ENCODE results near the gene FAM174B.

FAM174B gene

DNA sequence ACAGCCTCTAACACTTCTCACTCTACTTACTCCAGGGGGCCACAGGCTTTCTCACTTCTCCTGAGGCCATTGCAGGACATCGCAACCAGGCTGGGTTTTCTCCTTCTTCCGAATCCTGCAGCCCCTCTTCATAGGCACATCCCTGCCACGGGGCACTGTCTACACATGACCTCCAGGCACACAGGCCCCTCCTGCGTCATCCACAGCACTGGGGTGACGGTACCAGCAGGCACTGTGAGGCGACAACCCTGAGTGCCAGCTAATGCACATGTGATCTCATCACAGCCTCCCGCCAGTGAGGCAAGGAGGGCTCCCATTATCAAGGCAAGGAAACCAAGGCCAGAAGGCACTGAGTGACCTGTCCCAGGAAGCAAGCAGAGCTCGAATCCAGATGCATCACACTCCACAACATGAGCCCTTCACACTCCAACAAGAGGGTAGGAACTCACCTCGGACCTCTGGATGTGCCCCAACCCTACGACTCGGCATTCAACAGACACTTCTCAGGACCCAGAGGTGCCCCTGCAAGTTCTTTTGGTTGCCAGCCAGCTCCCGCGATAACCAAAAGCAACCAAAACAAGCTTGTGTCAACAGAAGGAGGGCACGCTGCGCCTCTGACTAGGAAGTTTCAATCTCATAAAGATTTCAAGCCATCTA is 16.7 kb downstream of the FAM174B start:
- no peak for DNase-seq (ENCODE audit: low read depth)

DNA sequence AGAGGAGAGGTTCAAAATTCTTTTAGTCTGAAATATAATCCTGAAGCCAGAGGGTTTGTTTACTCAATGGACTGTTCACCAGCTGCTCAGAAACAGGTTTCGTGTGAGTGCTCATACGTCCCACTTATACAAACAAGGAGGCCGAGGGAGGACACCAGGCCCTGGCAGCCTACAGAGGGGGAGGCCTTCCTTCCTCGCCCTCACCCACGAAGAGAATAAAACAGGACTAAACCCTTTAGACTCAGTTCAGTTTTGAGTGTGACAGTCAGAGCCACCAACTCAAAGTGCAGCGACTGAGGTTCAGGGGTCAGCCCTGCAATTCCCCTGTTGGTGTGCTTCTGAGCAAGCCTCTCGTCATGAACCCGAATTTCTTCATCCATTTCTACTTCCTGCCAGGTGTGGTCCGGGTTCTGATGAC is 17.3 kb downstream of the FAM174B start:
- DNase-seq (ENCODE audit: low read depth): no peak

DNA sequence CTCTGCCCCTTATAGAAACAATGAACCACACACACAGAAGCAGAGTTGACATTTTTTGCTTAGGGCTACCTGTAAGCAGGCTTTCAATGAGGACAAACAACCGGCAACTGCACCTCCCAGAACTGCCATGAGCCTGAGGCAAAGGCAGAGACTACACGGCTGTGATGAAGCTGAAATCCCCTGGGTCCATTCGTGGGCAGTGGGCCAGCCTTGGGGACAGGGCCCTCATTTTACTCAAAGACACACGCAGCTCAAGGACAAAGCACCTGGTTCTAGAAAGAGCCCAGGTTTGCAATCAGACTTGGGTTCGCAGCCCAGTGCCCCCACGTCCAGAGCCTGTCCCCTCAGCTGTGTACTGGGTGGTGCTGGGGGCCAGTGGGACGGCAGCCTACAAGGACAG is 17.9 kb downstream of the FAM174B start:
- DNase-seq (ENCODE audit: low read depth): no peak

DNA sequence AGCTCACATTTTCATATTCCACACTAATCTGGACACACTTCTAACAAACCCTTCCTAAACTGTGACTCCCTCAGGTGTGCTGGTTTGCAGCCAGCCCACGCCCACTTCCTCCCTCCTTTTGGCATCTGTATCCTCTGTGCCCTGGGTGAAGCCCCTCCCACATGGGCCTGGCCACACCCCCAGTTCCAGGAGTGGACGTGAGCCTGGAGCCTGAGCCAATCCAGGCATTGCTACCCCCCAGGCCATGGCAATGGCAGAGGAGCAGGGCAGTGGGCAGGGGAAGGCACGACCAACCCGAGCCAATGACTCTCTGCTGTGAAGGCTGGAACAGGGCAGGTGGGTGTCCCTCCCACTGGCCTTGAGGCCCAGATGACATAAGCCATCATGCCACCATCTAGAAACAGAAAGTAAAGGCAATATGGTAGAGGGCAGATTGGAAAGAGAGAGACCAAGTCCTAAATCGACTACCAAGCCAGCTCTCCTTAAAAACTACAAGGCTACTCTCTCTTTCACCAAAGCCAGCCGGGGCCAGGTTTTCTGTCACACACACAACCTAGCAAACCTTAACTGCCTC is 18.6 kb downstream of the FAM174B start:
- no peak for DNase-seq (ENCODE audit: low read depth)

DNA sequence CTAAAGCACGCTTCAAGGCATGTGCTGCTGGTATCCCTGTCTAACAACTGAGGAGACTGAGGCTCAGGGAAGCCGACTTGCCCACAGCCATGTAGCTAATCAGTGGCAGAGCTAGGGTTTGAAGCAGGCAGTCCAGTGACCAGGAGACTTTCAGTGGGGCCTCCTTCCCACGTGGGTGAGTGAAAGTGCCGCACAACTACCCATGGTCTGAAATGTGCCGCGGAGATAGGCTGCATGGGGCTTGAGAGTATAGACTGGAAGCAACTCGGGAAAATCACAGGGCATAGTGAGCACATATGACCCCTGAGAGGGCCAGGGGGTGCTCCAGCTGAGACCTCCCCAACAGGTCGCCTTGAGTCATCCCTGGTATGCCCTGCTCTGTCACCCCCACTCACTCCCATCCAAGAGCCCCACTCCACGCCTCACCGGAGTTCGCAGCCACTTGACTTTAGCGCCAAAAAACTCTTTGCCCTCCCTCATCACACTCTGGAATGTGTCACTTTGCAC is 19.1 kb downstream of the FAM174B start:
- DNase-seq (ENCODE audit: low read depth): no peak

DNA sequence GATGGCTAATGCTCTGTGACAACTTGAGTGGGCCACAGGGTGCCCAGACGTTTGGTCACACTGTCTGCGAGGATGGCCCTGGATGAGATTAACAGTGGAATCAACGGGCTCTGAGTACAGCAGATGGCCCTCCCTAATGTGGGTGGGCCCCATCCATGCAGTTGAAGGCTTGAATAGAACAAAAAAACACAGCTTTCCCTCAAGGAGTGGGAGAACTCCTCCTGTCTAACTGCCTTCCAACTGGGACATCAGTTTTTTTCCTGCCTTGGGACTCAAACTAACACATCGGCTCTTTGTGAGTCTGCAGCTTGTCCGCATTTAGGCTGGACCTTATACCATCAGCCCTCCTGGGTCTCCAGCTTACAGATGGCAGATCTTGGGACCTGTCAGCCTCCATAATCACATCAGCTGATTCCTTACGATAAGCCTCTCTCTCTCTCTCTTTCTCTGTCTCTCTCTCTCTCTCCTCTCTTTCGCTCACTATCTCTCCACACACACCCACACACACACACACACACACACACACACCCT is 20.8 kb downstream of the FAM174B start:
- DNase-seq (ENCODE audit: low read depth): no peak

DNA sequence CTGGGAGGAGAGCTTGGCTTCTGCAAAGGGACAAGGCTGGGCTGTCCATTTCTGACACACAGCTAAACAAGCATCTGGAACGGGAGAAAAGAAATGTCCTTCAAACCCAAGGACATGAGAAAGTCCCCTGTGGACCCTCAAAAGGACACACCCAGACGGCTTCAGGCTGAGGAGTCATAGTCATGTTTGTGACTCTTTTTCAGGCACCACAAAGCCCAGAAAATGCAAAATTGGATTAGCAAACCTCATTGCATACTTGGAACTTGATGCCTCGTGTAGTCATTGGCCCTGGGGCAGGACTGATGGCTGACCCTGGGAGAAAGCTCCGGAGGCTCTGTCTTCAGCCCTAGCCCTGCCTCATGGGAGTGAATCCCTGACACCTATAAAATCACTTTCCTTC is 21.5 kb downstream of the FAM174B start:
- DNase-seq (ENCODE audit: low read depth): no peak

DNA sequence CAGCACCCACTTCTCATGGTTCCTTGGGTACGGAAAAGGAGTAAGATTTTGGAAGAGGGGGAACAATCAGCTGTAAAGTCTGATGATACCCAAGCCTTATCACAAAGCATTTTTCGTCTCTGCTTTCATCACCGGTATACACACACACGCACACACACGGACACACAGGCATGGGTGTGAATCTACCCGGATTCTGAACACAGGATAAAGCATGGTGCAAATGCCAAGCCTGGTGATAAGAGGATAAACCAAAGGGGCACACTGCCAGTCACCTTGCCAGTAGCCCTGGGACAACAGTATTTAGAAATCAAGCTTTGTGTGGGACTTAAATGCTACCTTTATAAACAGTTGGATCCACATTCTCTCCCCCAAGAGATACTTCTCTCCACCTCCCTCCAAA is 22.2 kb downstream of the FAM174B start:
- no peak for DNase-seq (ENCODE audit: low read depth)

DNA sequence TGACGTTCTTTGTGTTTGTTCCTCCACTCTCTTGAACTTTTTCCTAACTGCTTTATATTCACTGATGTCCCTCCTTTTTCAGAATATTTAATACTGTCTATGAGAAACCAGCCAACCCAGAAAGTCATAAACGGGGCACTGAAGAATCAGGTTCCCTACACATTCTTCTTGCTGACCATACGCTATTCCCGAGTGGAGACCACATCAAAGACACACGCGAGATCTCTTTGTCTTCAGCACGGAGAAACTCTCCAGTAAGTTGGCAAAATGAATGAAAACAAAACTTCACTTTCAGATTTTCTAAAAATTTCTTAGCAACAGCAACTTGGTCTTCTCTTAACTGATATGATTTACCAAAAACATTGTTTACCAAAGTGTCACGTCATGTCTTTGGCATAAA is 22.6 kb downstream of the FAM174B start:
- no peak for DNase-seq (ENCODE audit: low read depth)

DNA sequence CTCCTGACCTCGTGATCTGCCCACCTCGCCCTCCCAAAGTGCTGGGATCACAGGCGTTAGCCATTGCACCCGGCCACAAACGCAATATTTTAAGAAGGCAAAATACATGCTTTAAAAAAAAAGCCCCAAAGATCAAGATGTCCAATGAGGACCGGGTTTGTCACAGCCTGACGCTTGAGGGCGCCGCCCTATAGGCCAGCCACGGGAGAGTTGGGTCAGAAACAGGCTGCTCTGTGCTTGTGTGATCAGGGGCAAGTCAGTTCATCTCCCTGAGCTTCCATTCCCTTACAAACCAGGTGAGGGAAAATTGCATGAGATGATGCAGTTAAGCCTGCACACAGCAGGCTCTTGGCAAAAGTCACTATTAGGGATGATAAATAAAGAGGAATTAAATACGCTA is 23.9 kb downstream of the FAM174B start:
- no peak for DNase-seq (ENCODE audit: low read depth)

DNA sequence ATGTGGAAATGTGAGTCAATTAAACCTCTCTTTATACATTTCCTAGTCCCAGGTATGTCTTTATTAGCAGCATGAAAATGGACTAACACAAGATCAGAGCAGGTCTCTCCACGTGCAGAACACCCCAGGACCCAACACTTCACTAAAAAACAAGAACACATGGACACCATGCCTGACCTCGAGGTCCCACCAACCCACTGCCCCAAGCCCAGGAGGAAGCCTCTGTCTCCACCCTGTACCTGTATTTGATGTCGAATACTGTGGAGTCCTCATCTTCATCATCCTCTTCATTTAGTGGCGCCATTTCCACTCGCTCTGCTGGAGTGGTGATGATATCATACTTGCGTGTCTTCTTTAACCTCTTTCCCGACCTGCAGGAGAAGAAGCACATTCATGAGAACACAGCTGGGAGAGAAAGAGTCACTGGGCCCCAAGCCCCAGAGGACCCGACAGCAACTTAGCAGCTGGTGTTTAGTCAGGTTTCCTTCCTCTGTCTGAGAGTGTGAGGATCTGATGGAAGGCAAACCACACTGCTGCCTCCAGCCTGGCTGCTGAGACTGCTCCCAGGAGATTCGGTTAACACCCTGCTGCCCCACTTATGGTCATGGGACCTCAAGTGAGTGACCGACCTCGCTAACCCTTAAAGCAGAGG is 25.5 kb downstream of the FAM174B start:
- no peak for DNase-seq (ENCODE audit: low read depth)

DNA sequence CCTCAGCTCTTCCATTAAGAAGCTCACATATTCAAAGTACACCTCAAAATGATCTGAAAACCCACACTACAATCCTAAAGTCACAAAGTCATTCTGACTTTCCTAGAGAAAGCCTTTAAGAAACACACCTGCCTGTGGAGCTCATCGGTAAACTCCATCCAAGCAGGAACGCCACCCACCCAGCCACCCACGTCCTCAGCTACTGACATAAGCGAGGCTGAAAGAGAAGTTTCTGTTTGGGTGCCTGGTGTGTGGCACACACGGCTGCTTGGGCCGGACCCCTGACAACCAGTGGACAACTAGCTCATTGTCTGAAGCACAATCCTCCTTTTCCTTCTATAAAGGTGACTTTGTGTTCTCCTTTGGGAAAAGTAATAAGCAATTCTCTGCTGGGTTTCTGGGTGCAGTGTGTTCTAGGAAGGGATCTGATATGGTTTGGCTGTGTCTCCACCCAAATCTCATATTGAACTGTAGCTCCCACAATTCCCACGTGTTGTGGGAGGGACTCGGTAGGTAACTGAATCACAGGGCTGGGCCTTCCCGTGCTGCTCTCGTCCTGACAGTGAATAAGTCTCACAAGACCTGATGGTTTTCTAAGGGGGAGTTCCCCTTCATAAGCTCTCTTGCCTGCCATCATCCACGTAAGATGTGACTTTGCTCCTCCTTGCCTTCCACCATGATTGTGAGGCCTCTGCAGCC is 26.1 kb downstream of the FAM174B start:
- no peak for DNase-seq (ENCODE audit: low read depth)

DNA sequence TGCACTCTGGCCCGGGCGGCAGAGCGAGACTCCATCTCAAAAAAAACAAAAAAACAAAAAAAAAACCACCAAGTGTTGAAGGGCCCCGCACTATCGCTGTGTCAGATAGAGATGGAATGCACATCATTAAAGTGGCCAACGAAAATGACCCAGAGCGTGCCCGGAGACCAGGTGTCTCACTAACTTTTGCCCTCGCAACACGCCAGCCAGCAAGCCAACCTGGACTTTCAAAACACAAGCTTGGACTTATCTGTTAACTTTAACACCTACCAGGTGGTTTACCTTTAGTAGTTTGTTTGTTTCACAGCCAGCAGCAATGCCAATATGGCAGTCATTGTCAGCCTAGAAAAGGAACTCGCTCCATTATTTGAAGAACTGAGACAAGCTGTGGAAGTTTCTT is 28.6 kb downstream of the FAM174B start:
- DNase-seq (ENCODE audit: low read depth): no peak

DNA sequence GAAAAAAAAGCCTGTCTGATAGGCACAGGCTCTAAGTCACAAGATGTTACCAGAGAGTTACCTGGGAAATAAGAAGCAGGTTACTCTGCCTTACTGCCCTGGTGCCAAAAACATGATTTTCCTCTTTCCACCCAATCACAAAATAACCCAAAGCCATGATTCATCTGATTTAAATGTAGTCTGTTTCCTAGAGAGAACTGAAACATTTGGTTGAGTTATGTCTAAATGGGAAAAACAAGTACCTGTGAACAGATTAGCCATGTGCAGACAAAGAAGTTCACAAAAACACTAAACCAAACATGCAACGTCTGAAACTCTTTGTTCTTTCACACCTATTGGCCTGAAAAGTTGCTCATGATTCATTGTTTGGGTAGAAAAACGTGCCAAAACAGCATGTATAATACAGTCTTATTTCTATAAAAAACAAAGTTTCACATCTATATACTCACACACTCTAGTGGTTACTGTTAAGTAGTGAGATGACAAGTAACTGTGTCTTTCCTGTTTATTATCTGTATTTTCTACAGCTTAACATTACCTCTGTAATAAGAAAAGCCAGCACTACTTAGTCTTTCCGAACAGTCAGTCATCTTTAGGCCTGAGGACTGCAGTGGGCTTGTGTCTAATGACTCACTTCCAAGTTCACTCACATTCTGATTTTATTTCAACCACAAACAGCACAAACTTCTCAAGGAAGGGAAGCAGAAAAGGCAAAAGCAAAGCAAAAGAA is 30.2 kb downstream of the FAM174B start:
- no peak for DNase-seq (ENCODE audit: low read depth)

DNA sequence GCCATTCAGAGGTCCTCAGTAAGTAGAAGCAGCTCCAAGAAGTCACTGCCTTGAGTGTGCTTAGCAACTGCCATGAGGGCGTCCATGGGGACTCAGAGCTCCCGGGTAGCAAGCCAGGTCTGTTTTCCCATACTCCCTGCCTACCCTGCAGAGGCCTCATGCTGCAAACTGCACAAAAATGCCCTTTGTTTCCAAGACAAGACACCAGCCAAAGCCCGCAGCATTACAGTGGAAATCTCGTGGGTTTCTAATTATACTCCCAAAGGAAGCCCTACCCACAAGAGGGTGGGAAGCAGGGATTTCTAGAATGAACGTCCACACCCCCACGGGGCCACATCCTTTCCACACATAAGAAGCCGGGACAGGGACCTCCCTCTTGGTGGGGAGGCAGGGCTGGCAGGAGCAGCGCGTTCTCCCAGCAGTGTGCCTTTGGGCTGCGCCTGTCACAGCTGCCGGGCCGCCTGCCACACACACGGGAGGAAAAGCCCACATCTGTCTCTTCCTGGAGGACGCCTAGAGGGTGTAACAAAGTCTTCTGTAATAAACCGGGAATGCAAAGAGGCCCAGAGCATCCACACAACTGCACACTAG is 31.1 kb downstream of the FAM174B start:
- no peak for DNase-seq (ENCODE audit: low read depth)

DNA sequence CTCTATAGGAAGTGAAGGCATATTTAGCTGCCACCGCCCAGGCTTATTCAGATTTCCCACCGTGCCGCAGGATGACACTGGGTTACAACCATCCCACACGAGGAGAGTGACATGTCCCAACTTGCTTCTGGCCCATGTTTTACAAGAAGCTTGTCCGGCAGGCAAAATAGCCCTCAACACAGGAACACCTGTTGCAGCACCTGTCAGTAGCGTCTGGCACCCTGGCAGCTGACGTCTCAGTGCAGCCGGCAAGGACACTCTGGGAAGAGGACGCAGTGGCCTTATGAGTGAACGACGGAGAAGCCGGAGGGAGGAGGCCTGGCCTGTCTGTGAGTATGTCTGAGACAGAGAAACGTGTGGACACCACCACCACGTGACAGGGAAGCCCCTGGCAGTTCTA is 32.1 kb downstream of the FAM174B start:
- DNase-seq (ENCODE audit: low read depth): no peak

DNA sequence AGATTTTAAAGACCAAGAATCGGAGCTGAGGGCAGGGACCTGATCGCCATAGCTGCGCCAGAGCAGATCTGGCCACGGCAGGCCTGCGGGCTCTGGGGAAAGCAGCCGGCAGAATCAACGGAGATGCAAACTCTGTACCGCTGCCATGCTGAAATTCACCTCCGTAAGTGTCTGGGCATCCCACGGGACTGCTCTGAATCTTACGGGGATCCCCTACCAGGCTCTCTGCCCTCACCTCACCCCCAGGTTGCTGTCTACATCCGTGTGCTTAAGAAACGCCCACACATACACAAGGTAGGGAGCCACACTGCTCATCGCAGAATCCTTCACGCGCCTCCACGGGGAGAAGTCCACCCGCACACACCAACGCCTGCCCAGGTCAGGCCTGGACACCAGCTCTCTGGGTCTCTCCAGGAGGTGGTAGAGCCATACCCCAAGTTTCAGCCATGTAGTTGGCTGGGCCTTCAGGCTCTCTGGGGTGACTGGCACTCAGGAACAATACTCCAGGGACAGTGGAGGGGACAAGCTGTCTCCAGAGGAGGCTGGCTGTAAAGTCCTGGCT is 33.5 kb downstream of the FAM174B start:
- no peak for DNase-seq (ENCODE audit: low read depth)

DNA sequence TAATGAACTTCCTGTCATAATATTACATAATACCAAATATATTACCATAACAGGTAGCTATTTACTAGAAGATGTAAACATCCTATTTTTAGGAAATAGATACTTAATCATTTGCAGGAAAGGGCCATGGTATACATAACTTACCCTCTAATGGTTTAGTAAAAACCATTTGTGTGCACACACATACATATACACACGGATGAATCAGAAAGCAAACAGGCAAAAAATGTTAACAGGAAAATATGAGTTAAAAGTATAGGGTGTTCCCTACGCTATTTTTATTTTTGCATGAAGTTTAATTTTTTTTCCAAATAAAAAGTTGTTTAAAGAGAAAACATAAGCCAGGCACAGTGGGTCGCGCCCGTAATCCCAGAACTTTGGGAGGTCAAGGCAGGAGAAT is 34.6 kb downstream of the FAM174B start:
- DNase-seq (ENCODE audit: low read depth): no peak

DNA sequence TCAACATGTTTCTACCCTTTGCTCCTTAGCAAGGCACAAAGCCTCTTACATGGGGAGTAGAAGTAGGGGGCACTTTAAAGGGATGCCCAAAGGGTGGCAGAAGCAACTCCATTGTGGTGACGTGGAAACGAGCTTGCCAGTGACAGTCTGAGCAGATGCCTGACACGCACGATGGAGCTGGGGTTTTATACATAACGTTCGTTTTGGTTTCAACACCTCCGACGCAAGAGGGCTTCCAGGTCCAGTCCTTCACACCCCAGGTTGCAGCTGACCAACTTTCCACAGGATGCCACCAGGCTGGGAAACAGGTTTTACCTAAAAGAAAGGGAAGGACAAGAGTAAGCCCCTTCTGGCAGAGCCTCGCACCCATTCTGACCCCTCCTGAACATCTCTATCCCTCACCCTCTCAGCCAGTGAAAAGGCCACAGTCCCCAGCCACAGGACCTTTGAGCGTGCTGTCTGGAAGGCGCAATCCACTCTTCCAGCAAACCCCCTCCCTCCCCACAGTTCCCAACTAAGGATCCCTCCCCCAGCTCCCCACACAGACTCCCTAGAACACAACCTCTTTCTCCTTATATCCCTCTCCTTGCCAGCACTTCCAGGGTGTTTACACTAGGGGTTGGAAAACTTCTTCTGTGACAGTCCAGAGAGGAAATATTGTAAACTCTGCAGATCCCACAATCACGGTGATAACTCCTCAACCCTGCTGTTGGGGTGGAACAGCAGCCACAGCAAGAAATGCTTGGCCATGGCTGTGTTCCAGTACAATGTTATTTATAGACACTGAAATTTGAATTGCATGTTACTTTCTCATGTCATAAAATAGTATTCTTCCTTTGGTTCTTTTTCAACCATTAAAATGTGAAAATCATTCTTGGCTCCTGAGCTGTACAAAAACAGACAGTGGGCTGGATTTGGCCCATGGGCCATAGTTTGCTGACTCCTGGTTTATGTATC is 36.2 kb downstream of the FAM174B start:
- DNase-seq (ENCODE audit: low read depth): no peak
